ENCODE measurements around the gene TBC1D20.

- TF ChIP-seq CTCF (conservative IDR thresholded peaks at IDR 0.05 in 1 of 2, IDR thresholded peaks at IDR 0.05 in 1 of 2; ENCODE audit: low read depth in 1 of 2, low read length in 2 of 2) (no peak), EZH2 (IDR thresholded peaks at IDR 0.05; ENCODE audit: low read length, missing control alignments) (no peak)
Measured at GRCh38 chr20:440636-441035, 21.7 kb downstream of the TBC1D20 start.
